SK-N-SH (cell line): ENCODE measurements around the gene HAUS7. TPM values are rescaled to one million over a fixed set of nuclear protein-coding genes. Genes with fewer than 3 reads are reported as not detected.

Experiments used
- CTCF ChIA-PET: fragments of 300-600, 350-600 bp; formaldehyde crosslinking; extraction: SDS; loops from one replicate; lab custom pipeline; 2021; lab: Yijun Ruan, JAX
- POLR2A ChIA-PET: fragments of 350-600 bp; sonication (Branson Sonifier 250); formaldehyde crosslinking; extraction: SDS; loops from one replicate; lab custom pipeline; 2020; ENCODE audit warnings: antibody characterized with exemption, inconsistent platforms; lab: Yijun Ruan, JAX
- DNase-seq: peaks from one replicate; pipeline ENCODE4 v3.0.0; 2012
- H2AFZ ChIP-seq: fragments of 200-600 bp; sonication (generic); 2 replicates; pipeline ENCODE4 v1.8.1; 2016; ENCODE audit warnings: antibody characterized with exemption, mild to moderate bottlenecking, low read depth
- H3F3A ChIP-seq: fragments of 200-600 bp; sonication (generic); replicated peaks from 2 replicates; pipeline ENCODE3; 2016; ENCODE audit warnings: antibody characterized with exemption, mild to moderate bottlenecking; ENCODE audit not compliant: insufficient read depth
- H3K27ac ChIP-seq, 2 experiments: fragments of 200-500 bp in 1 of 2; fragments of 200-600 bp in 1 of 2; sonication (Bioruptor generic) in 1 of 2; sonication (generic), shearing (Covaris generic) in 1 of 2; 2 replicates each; pipeline versions ENCODE4 v1.5.1 to v1.6.1; 2014 to 2016; ENCODE audit warnings: low read depth in 2 of 2, inconsistent platforms in 1 of 2, low read length in 1 of 2, mild to moderate bottlenecking in 1 of 2, mixed read lengths in 1 of 2
- H3K27me3 ChIP-seq: fragments of 200-600 bp; sonication (generic), shearing (Covaris generic); 2 replicates; pipeline ENCODE4 v1.6.1; 2016; ENCODE audit warnings: mixed run types; ENCODE audit not compliant: insufficient read depth
- H3K36me3 ChIP-seq, 2 experiments: fragments of 200-500 bp in 1 of 2; fragments of 200-600 bp in 1 of 2; sonication (Bioruptor generic) in 1 of 2; sonication (generic) in 1 of 2; replicated peaks in 1 of 2; 2 replicates each; pipeline versions ENCODE3 to v1.5.1; 2014 to 2016; ENCODE audit warnings: low read length in 1 of 2, mild to moderate bottlenecking in 1 of 2; ENCODE audit not compliant: insufficient read depth in 2 of 2, control insufficient read depth in 1 of 2
- H3K4me1 ChIP-seq, 2 experiments: fragments of 200-500 bp in 1 of 2; fragments of 200-600 bp in 1 of 2; sonication (Bioruptor generic) in 1 of 2; sonication (generic), shearing (Covaris generic) in 1 of 2; 2 replicates each; pipeline versions ENCODE4 v1.5.1 to v1.6.1; 2014 to 2016; ENCODE audit warnings: low read depth in 1 of 2, low read length in 1 of 2, mixed run types in 1 of 2; ENCODE audit not compliant: insufficient read depth in 2 of 2, control insufficient read depth in 1 of 2
- H3K4me2 ChIP-seq: fragments of 200-600 bp; sonication (generic), shearing (Covaris generic); 2 replicates; pipeline ENCODE4 v1.6.1; 2017; ENCODE audit warnings: mixed run types
- H3K4me3 ChIP-seq, 2 experiments: fragments of 200-500 bp in 1 of 2; fragments of 200-600 bp in 1 of 2; sonication (Bioruptor generic) in 1 of 2; sonication (generic), shearing (Covaris generic) in 1 of 2; 2 replicates each; pipeline versions ENCODE4 v1.5.1 to v1.8.1; 2014 to 2016; ENCODE audit warnings: low read depth in 2 of 2, inconsistent platforms in 1 of 2, low read length in 1 of 2, mild to moderate bottlenecking in 1 of 2, mixed read lengths in 1 of 2, moderate library complexity in 1 of 2
- H3K79me2 ChIP-seq: fragments of 200-600 bp; sonication (generic); 2 replicates; pipeline ENCODE4 v1.8.1; 2017; ENCODE audit warnings: mild to moderate bottlenecking; ENCODE audit not compliant: insufficient read depth
- H3K9ac ChIP-seq: fragments of 200-600 bp; sonication (generic); 2 replicates; pipeline ENCODE4 v1.6.1; 2017; ENCODE audit warnings: mixed run types
- H3K9me2 ChIP-seq: fragments of 200-600 bp; sonication (generic); 2 replicates; pipeline ENCODE4 v1.6.1; 2017; ENCODE audit warnings: mixed run types
- H3K9me3 ChIP-seq: fragments of 200-600 bp; sonication (generic); 2 replicates; pipeline ENCODE4 v1.6.1; 2017; ENCODE audit warnings: mixed run types, mild to moderate bottlenecking, moderate library complexity
- H4K20me1 ChIP-seq: fragments of 200-600 bp; sonication (generic); 2 replicates; pipeline ENCODE4 v1.6.1; 2017; ENCODE audit warnings: mild to moderate bottlenecking, mixed run types; ENCODE audit not compliant: insufficient read depth
- ELF1 ChIP-seq: IDR thresholded peaks from 2 replicates; pipeline ENCODE4 v1.4.0; 2012
- EP300 ChIP-seq, 2 experiments: IDR thresholded peaks; 2 replicates each; pipeline versions ENCODE4 v1.4.0 to v1.6.1; 2012; ENCODE audit warnings: borderline replicate concordance in 1 of 2, low read depth in 1 of 2, low read length in 1 of 2
- FOSL2 ChIP-seq: IDR thresholded peaks from 2 replicates; pipeline ENCODE4 v1.4.0; 2012; ENCODE audit warnings: low read depth, mild to moderate bottlenecking, moderate library complexity, borderline replicate concordance
- GABPA ChIP-seq: IDR thresholded peaks from 2 replicates; pipeline ENCODE4 v1.4.0; 2012; ENCODE audit warnings: low read depth, mild to moderate bottlenecking
- JUND ChIP-seq: IDR thresholded peaks from 2 replicates; pipeline ENCODE4 v1.4.0; 2012
- MEF2A ChIP-seq: IDR thresholded peaks from 2 replicates; pipeline ENCODE4 v1.4.0; 2012; ENCODE audit warnings: low read depth, borderline replicate concordance
- MXI1 ChIP-seq: IDR thresholded peaks from 2 replicates; pipeline ENCODE4 v1.6.1; 2012; ENCODE audit warnings: mild to moderate bottlenecking, low read depth, low read length, improper control_type of control experiment
- RAD21 ChIP-seq: IDR thresholded peaks from 2 replicates; pipeline ENCODE4 v1.6.1; 2012; ENCODE audit warnings: mild to moderate bottlenecking, low read length
- REST ChIP-seq: IDR thresholded peaks from 2 replicates; pipeline ENCODE4 v1.6.1; 2012; ENCODE audit warnings: mild to moderate bottlenecking, low read depth, low read length, moderate library complexity
- RFX5 ChIP-seq: IDR thresholded peaks from 2 replicates; pipeline ENCODE4 v1.6.1; 2012; ENCODE audit warnings: mild to moderate bottlenecking, improper control_type of control experiment, low read length
- SIN3A ChIP-seq: IDR thresholded peaks from 2 replicates; pipeline ENCODE4 v1.6.1; 2012; ENCODE audit warnings: low read depth, mild to moderate bottlenecking, low read length, moderate library complexity, borderline replicate concordance
- SMC3 ChIP-seq: IDR thresholded peaks from 2 replicates; pipeline ENCODE4 v1.6.1; 2012; ENCODE audit warnings: low read depth, low read length, improper control_type of control experiment
- TCF12 ChIP-seq: IDR thresholded peaks from 2 replicates; pipeline ENCODE4 v1.4.0; 2012
- WGBS: methylation state at CpG from one replicate; pipeline ENCODE4 v1.1.6; 2017; ENCODE audit warnings: low lambda C conversion rate; 5-methylcytosine and 5-hydroxymethylcytosine counted together
- polyA plus RNA-seq, 3 experiments: library from polyadenylated mRNA; depleted of rRNA; stranded (reverse); fragments of >200 nt; gene quantifications; 2 replicates each; pipeline ENCODE4 v1.2.3, GENCODE V29; 2012
- TF ChIP-seq, protein P1 (sequence below): fragments of 150-350 bp; IDR thresholded peaks from 2 replicates; pipeline ENCODE4 v1.6.1; 2016; ENCODE audit warnings: mild to moderate bottlenecking, low read depth, low read length
- TF ChIP-seq, protein P2 (sequence below): fragments of 150-350 bp; IDR thresholded peaks from 2 replicates; pipeline ENCODE4 v1.6.1; 2017; ENCODE audit warnings: antibody characterized with exemption, low read length, low read depth, borderline replicate concordance

Gene HAUS7
- polyA plus RNA-seq, 1 of the 3 experiments (the other 2 are of a cell fraction): 39.7 TPM

GRCh38 chrX:153434801-153435200 is 35.6 kb downstream of the HAUS7 start:
- CTCF ChIA-PET: interaction anchor here (1.1 to 1.7 kb wide), 2 partner anchors 26 to 402 kb away, joined by 5 to 9 read pairs; no protein-coding TSS in a partner anchor
- Histone ChIP-seq H3K9me2 (no peaks in the 10 kb centered on the region), H3F3A (no peaks in the 10 kb centered on the region), H3K36me3 (no peaks in the 10 kb centered on the region), H3K79me2 (no peaks in the 10 kb centered on the region), H4K20me1 (no peaks in the 10 kb centered on the region), H3K27me3 (peaks cover 38% of the 10 kb centered on the region; the same call in 1 of the 2 replicates), H2AFZ (no peak overlapping the region), H3K4me2 (no peak overlapping the region), H3K4me3 (no peak overlapping the region), H3K9ac (no peak overlapping the region), H3K9me3 (no peaks in the 10 kb centered on the region), H3K27ac (no peak overlapping the region), H3K4me1 (no peaks in the 10 kb centered on the region)
- DNase-seq: no peak
- WGBS: 43% methylated on average over 8 of the region's 8 CpGs
- TF ChIP-seq JUND (no peak), ELF1 (no peak), SMC3 (no peak)
- TF ChIP-seq, protein P1, sequence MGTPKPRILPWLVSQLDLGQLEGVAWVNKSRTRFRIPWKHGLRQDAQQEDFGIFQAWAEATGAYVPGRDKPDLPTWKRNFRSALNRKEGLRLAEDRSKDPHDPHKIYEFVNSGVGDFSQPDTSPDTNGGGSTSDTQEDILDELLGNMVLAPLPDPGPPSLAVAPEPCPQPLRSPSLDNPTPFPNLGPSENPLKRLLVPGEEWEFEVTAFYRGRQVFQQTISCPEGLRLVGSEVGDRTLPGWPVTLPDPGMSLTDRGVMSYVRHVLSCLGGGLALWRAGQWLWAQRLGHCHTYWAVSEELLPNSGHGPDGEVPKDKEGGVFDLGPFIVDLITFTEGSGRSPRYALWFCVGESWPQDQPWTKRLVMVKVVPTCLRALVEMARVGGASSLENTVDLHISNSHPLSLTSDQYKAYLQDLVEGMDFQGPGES: no peak
- POLR2A ChIA-PET: no interaction called here

- no peaks in the 10 kb centered on the region for H3K79me2 ChIP-seq
- no peak for DNase-seq
- H3K27ac ChIP-seq: no peak overlapping the region
- ChIA-PET POLR2A (no interaction called here), CTCF (interaction anchor here (1.1 to 1.7 kb wide), 2 partner anchors 27 to 401 kb away, joined by 5 to 9 read pairs; no protein-coding TSS in a partner anchor)
- H4K20me1 ChIP-seq: no peaks in the 10 kb centered on the region
- no peaks in the 10 kb centered on the region for H3K4me1 ChIP-seq
- WGBS: 43% methylated on average over 6 of the region's 17 CpGs
- H3K4me3 ChIP-seq: no peak overlapping the region
- H3K9ac ChIP-seq: no peak overlapping the region
- no peaks in the 10 kb centered on the region for H3F3A ChIP-seq
- H3K36me3 ChIP-seq: no peaks in the 10 kb centered on the region
- TF ChIP-seq TCF12: no peak
- H3K4me2 ChIP-seq: no peak overlapping the region
- no peak overlapping the region for H2AFZ ChIP-seq
- no peaks in the 10 kb centered on the region for H3K9me3 ChIP-seq
- H3K27me3 ChIP-seq: peaks cover 38% of the 10 kb centered on the region; the same call in 1 of the 2 replicates
- H3K9me2 ChIP-seq: no peaks in the 10 kb centered on the region
Observed at GRCh38 chrX:153433781-153434285, 36.5 kb downstream of the HAUS7 start.

DNA sequence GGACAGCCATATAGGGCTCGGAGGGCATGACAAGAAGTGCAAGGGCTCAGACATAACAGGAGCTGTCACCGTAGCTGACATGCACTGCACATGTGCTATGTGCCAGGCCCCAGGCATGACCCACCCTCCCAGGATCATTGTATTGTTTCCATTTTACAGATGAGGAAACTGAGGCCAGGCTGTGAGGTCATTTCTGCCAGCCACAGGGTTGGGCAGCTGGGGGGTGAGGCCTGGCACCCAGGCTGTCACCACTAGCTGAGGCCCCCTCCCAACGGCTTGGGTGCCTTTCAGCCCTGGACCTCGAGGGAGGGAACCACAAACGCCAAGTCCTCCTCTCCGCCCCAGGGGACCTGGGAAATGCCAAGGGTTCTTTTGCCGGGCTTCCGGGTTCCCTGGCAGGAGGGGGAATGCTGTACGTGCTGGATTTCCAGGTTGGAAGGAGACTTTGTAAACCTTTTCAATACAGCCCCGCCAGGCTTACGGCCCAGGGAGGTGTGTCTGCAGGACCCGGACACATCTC is 37.2 kb downstream of the HAUS7 start:
- Histone ChIP-seq H3F3A (no peaks in the 10 kb centered on the region), H3K9me3 (no peaks in the 10 kb centered on the region), H3K79me2 (no peaks in the 10 kb centered on the region), H3K27ac (no peak overlapping the region), H4K20me1 (no peaks in the 10 kb centered on the region), H3K4me3 (no peak overlapping the region)
- TF ChIP-seq RFX5 (no peak), EP300 (IDR thresholded peaks at IDR 0.05; ENCODE audit: borderline replicate concordance in 1 of 2, low read depth in 1 of 2, low read length in 1 of 2) (no peak), RAD21 (no peak), ELF1 (no peak), SIN3A (no peak), GABPA (no peak), TCF12 (no peak), MEF2A (no peak), REST (no peak), FOSL2 (no peak), MXI1 (no peak)
- TF ChIP-seq, protein P1: no peak
- TF ChIP-seq, protein P2, sequence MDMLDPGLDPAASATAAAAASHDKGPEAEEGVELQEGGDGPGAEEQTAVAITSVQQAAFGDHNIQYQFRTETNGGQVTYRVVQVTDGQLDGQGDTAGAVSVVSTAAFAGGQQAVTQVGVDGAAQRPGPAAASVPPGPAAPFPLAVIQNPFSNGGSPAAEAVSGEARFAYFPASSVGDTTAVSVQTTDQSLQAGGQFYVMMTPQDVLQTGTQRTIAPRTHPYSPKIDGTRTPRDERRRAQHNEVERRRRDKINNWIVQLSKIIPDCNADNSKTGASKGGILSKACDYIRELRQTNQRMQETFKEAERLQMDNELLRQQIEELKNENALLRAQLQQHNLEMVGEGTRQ: no peak
- TF ChIP-seq, all 33 proteins: peak for 0
- Histone ChIP-seq H3K9ac (no peak overlapping the region), H3K4me2 (no peak overlapping the region), H3K27me3 (peaks cover 35% of the 10 kb centered on the region; the same call in 1 of the 2 replicates), H3K36me3 (no peaks in the 10 kb centered on the region), H3K9me2 (no peaks in the 10 kb centered on the region), H3K4me1 (no peaks in the 10 kb centered on the region), H2AFZ (no peak overlapping the region)
- ChIA-PET CTCF (no interaction called here), POLR2A (no interaction called here)
- DNase-seq: no peak
- WGBS: 30% methylated on average over 2 of the region's 12 CpGs
